NT2/D1 (cell line): ENCODE data around the gene LHFPL6.

Experiments
- SUZ12 ChIP-seq: IDR thresholded peaks from 2 replicates; pipeline ENCODE4 v1.6.1; 2011; ENCODE audit not compliant: insufficient read length, insufficient read depth; ENCODE audit errors: extremely low read depth
- ZNF274 ChIP-seq: IDR thresholded peaks from 2 replicates; pipeline ENCODE4 v1.6.1; 2011; ENCODE audit warnings: mild to moderate bottlenecking, low read depth, low read length

DNA sequence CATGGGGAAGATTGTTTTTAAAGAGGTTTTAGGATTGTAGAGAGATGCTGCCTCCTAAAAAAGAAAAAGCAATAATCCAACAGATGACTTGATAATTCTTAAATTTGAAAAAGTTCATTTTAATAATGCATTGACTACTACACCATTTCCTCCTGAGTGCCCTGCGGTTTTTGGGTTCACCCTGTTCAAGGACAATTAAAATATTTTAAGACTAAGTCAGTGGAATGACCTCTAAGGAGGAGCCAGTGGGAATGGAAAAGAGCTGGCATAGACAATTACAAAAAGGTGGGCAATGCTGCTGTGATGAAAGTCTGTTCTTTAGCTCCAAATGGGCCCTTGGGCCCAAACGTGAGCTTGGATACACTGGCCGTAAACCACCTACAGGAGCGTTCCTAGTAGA lies 217.8 kb downstream of the LHFPL6 start:
- TF ChIP-seq SUZ12, result no peak
- TF ChIP-seq ZNF274, result no peak
